AG04450 (cell line): ENCODE data around the gene LRRC34. TPM values are rescaled to one million over a fixed set of nuclear protein-coding genes. Genes with fewer than 3 reads are reported as not detected.

Experiments
- CTCF ChIA-PET: fragments of 300-600, 350-600 bp; formaldehyde crosslinking; extraction: SDS; loops from one replicate; lab custom pipeline; 2022; ENCODE audit warnings: antibody characterized with exemption, inconsistent platforms; lab: Charles Lee
- POLR2A ChIA-PET: fragments of 350-600 bp; formaldehyde crosslinking; extraction: SDS; loops from one replicate; lab custom pipeline; 2021; ENCODE audit warnings: antibody characterized with exemption, inconsistent platforms; lab: Yijun Ruan, JAX
- DNase-seq: peaks from one replicate; pipeline ENCODE4 v3.0.0-alpha.2; 2011; ENCODE audit warnings: low read depth, low spot score
- H3K27ac ChIP-seq: one replicate; pipeline ENCODE4 v1.5.1; 2012; ENCODE audit warnings: low read depth, low read length, control low read depth
- H3K27me3 ChIP-seq: one replicate; pipeline ENCODE4 v1.6.0; 2012; ENCODE audit warnings: low read length; ENCODE audit not compliant: control insufficient read depth, insufficient read depth
- H3K4me3 ChIP-seq: 2 replicates; pipeline ENCODE4 v1.5.1; 2011; ENCODE audit warnings: mild to moderate bottlenecking, low read depth, low read length, control low read depth
- H3K9me3 ChIP-seq: 2 replicates; pipeline ENCODE4 v1.5.1; 2012; ENCODE audit warnings: low read length; ENCODE audit not compliant: control insufficient read depth, insufficient read depth
- CTCF ChIP-seq: IDR thresholded peaks from 2 replicates; pipeline ENCODE4 v1.5.1; 2011; ENCODE audit warnings: low read depth, low read length, control low read depth, inconsistent platforms
- polyA plus RNA-seq: library from polyadenylated mRNA; depleted of rRNA; stranded (reverse); fragments of >200 nt; gene quantifications from 2 replicates; pipeline ENCODE4 v1.2.3, GENCODE V29; 2011

LRRC34 gene
- polyA plus RNA-seq, 1 experiment: 2.3 TPM

- H3K27ac ChIP-seq: no peak overlapping the region
Observed at GRCh38 chr3:169774186-169774585, 38.5 kb downstream of the LRRC34 start.

GRCh38 chr3:169772897-169773816 lies 39.5 kb downstream of the LRRC34 start, which contains the start of gene MYNN:
Gene MYNN, plus strand, starts transcription at chr3:169773396. Its CDS starts 900 bp downstream, at chr3:169774296.
- ChIA-PET POLR2A (interaction anchor here (0.6 to 1.8 kb wide), 4 partner anchors 9 to 63 kb away, joined by 3 to 5 read pairs (median 4); partner anchors contain the start of genes LRRC34 and LRRIQ4), CTCF (interaction anchor here (0.6 to 0.9 kb wide), 2 partner anchors 821 to 1986 kb away, joined by 3 read pairs; no protein-coding TSS in a partner anchor)
- Histone ChIP-seq H3K9me3 (peaks cover 3% of the 10 kb centered on the region; the same call in 1 of the 2 replicates), H3K4me3 (peak within 1 kb of the TSS; percentile 96), H3K27me3 (no peaks in the 10 kb centered on the region), H3K27ac (peak within 1 kb of the TSS; percentile 98)
- no peak; the same call in 1 of the 2 replicates for TF ChIP-seq CTCF
- peak; percentile 61 for DNase-seq

More at GRCh38 chr3:169774186-169774585, 38.5 kb downstream of the LRRC34 start:
- H3K27me3 ChIP-seq: no peaks in the 10 kb centered on the region
- TF ChIP-seq CTCF: no peak
- peak overlapping the region; percentile 96 for H3K4me3 ChIP-seq
- DNase-seq: no peak
- H3K9me3 ChIP-seq: peaks cover 3% of the 10 kb centered on the region; the same call in 1 of the 2 replicates
- ChIA-PET CTCF (interaction anchor here (0.9 kb wide), 1 partner anchor 822 kb away, joined by 3 read pairs; no protein-coding TSS in a partner anchor), POLR2A (no interaction called here)

- no peak for TF ChIP-seq CTCF
- POLR2A ChIA-PET: interaction anchor here (0.7 to 1.8 kb wide), 3 partner anchors 8 to 63 kb away, joined by 3 to 5 read pairs (median 3); partner anchors contain the start of genes LRRC34 and LRRIQ4
- H3K27me3 ChIP-seq: no peaks in the 10 kb centered on the region
- CTCF ChIA-PET: interaction anchor here (0.6 to 0.7 kb wide), 2 partner anchors 9 to 1987 kb away, joined by 3 to 4 read pairs; no protein-coding TSS in a partner anchor
- DNase-seq: no peak
- H3K27ac ChIP-seq: peak overlapping the region; percentile 98
- H3K9me3 ChIP-seq: peaks cover 3% of the 10 kb centered on the region; the same call in 1 of the 2 replicates
- peak overlapping the region; percentile 96 for H3K4me3 ChIP-seq
Observed at GRCh38 chr3:169772305-169772896, 40.3 kb downstream of the LRRC34 start.

GRCh38 chr3:169771497-169772304 lies 41.0 kb downstream of the LRRC34 start:
- Histone ChIP-seq H3K27ac (peak overlapping the region; percentile 98), H3K27me3 (no peaks in the 10 kb centered on the region), H3K9me3 (peaks cover 3% of the 10 kb centered on the region; the same call in 1 of the 2 replicates), H3K4me3 (peak overlapping the region; percentile 83)
- no peak for TF ChIP-seq CTCF
- DNase-seq: peak; percentile 61
- POLR2A ChIA-PET: interaction anchor here (0.7 to 1.1 kb wide), 3 partner anchors 40 to 63 kb away, joined by 3 read pairs; partner anchors contain the start of genes LRRC34 and LRRIQ4
- CTCF ChIA-PET: interaction anchor here (0.6 to 0.7 kb wide), 2 partner anchors 8 to 1988 kb away, joined by 3 to 4 read pairs; no protein-coding TSS in a partner anchor
